IPS-18a (cell line): ENCODE data around the gene VMO1.

Source experiments
- H3K27ac ChIP-seq: one replicate; pipeline ENCODE4 v1.5.1; 2013; ENCODE audit warnings: low read length
- H3K27me3 ChIP-seq: one replicate; pipeline ENCODE4 v1.6.1; 2013; ENCODE audit warnings: mild to moderate bottlenecking, low read length; ENCODE audit not compliant: control insufficient read depth, insufficient read depth
- H3K36me3 ChIP-seq: one replicate; pipeline ENCODE4 v1.6.1; 2013; ENCODE audit warnings: low read depth, low read length; ENCODE audit not compliant: control insufficient read depth
- H3K4me1 ChIP-seq: one replicate; pipeline ENCODE4 v1.6.1; 2013; ENCODE audit warnings: low read depth, low read length; ENCODE audit not compliant: control insufficient read depth
- H3K4me3 ChIP-seq: one replicate; pipeline ENCODE4 v1.5.1; 2013; ENCODE audit warnings: low read length
- H3K9ac ChIP-seq: one replicate; pipeline ENCODE4 v1.6.1; 2013; ENCODE audit warnings: mild to moderate bottlenecking, low read length, moderate library complexity
- H3K9me3 ChIP-seq: one replicate; pipeline ENCODE4 v1.6.1; 2013; ENCODE audit warnings: low read depth, low read length; ENCODE audit not compliant: control insufficient read depth

Gene VMO1

DNA sequence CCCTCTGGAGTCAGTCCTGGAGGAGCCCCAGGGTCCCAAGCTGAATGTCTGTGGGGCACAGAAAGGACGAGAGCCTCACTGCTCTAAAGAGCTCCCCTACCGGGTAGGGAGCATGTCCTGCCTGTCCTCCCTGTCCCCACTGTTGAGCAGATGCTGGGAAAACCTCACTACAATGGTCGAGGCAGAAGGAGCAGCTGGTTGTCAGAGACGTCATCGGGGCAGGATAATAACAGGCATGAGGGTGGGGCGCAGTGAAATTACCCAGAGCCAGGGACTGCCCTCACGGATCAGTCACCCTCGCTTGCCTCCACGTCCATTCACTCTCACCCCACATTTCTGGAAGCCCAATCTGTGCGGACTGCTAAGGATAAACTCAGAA lies 13.9 kb downstream of the VMO1 start:
- H3K36me3 ChIP-seq: no peaks in the 10 kb centered on the region
- H3K4me1 ChIP-seq: no peaks in the 10 kb centered on the region
- no peaks in the 10 kb centered on the region for H3K27me3 ChIP-seq
- no peaks in the 10 kb centered on the region for H3K9me3 ChIP-seq
- no peak overlapping the region for H3K27ac ChIP-seq
- H3K9ac ChIP-seq: no peak overlapping the region
- no peak overlapping the region for H3K4me3 ChIP-seq

- Histone ChIP-seq H3K9ac (no peak within 1 kb of the TSS), H3K4me1 (no peaks in the 10 kb centered on the region), H3K27me3 (no peaks in the 10 kb centered on the region), H3K9me3 (no peaks in the 10 kb centered on the region), H3K36me3 (no peaks in the 10 kb centered on the region), H3K27ac (no peak within 1 kb of the TSS), H3K4me3 (no peak within 1 kb of the TSS)
These were observed 14.5 kb downstream of the VMO1 start, which contains the start of gene TM4SF5 for GRCh38 chr17:4771519-4772234. Gene TM4SF5 (plus strand): TSS chr17:4771886. CDS start chr17:4771923, 37 bp downstream.

DNA sequence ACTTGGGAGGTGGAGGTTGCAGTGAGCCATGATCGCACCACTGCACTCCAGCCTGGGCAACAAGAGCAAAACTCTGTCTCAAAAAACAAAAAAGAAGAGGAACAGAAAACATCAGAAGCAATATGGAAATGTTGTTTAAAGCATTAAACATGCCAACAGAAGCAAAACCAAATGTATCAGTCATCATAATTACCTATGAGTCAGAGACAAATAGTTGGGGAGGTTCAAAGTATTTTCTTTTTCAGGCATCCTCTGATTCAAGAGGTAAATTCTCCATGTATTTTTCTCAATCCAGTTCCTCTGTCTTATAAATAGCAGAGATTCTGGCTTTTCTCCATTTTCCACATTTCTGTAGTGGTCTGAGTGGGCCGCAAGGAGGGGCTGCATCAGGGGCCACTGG lies 16.5 kb downstream of the VMO1 start:
- no peaks in the 10 kb centered on the region for H3K4me1 ChIP-seq

GRCh38 chr17:4768298-4768697 lies 17.9 kb downstream of the VMO1 start:
- H3K27ac ChIP-seq: no peak overlapping the region
- H3K4me1 ChIP-seq: no peaks in the 10 kb centered on the region
- no peaks in the 10 kb centered on the region for H3K27me3 ChIP-seq
- no peak overlapping the region for H3K4me3 ChIP-seq
- no peaks in the 10 kb centered on the region for H3K9me3 ChIP-seq
- H3K36me3 ChIP-seq: no peaks in the 10 kb centered on the region
- no peak overlapping the region for H3K9ac ChIP-seq

More for the DNA sequence above, 16.5 kb downstream of the VMO1 start:
- H3K36me3 ChIP-seq: no peaks in the 10 kb centered on the region
- no peak overlapping the region for H3K4me3 ChIP-seq
- H3K9ac ChIP-seq: no peak overlapping the region
- no peak overlapping the region for H3K27ac ChIP-seq
- no peaks in the 10 kb centered on the region for H3K27me3 ChIP-seq
- no peaks in the 10 kb centered on the region for H3K9me3 ChIP-seq

DNA sequence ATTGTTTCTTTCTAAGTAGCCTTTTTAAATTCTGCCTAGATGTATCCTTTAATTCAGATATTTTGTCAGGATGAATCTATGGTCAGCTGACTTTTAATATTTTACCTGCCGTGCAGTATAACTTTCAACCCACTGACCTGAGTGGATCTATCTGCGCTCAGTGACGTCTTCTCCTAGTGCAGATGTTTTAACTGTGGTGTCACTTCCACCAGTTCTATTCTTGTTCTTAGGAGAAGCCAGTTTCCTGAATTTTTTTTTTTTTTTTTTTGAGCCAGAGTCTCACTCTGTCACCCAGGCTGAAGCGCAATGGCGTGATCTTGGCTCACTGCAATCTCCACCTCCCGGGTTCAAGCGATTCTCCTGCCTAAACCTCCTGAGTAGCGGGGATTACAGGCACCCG lies 19.4 kb downstream of the VMO1 start:
- Histone ChIP-seq H3K9me3 (no peaks in the 10 kb centered on the region), H3K9ac (no peak overlapping the region), H3K27me3 (no peaks in the 10 kb centered on the region), H3K36me3 (no peaks in the 10 kb centered on the region), H3K4me3 (no peak overlapping the region), H3K27ac (no peak overlapping the region), H3K4me1 (no peaks in the 10 kb centered on the region)

GRCh38 chr17:4766201-4766600 lies 20.0 kb downstream of the VMO1 start:
- H3K9ac ChIP-seq: no peak overlapping the region
- no peaks in the 10 kb centered on the region for H3K9me3 ChIP-seq
- no peak overlapping the region for H3K4me3 ChIP-seq
- no peaks in the 10 kb centered on the region for H3K27me3 ChIP-seq
- H3K4me1 ChIP-seq: no peaks in the 10 kb centered on the region
- no peak overlapping the region for H3K27ac ChIP-seq
- no peaks in the 10 kb centered on the region for H3K36me3 ChIP-seq

DNA sequence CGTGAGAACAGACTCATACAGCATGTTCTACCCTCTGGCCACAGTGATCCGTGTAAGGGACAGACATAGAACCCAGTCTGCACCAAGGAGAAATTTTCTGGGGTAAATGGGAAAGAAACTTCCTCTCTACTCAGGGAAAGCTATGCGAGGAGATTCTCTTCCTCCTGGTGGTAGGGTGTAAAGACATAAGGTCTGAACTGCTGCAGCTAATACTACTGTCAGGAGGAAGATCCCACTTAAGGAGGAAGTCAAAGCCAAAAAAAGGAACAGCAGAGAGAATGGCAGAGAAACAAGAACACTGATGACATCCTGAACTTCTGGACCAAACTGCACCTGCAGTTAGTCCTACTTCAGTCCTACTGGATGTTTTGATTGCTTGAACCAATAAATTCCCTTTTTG lies 21.6 kb downstream of the VMO1 start:
- Histone ChIP-seq H3K27ac (no peak overlapping the region), H3K4me3 (no peak overlapping the region), H3K27me3 (no peaks in the 10 kb centered on the region), H3K4me1 (no peaks in the 10 kb centered on the region), H3K9ac (no peak overlapping the region), H3K36me3 (no peaks in the 10 kb centered on the region), H3K9me3 (no peaks in the 10 kb centered on the region)

DNA sequence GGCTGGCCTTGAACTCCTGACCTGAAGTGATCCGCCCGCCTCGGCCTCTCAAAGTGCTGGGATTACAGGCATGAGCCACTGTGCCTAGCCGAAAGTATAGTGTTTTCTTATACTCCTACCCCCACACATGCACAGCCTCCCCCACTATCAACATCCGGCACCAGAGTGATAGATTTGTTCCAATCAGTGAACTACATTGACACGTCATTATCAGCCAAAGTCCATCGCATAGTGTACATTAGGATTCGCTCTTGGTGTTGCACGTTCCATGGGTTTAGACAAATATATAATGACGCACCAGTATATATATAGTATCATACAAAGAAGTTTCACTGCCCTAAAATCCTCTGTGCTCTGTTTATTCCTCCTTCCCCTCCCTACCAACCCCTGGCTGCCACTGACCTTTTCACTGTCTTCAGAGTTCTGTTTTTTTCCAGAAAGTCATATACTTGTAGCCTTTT lies 26.4 kb downstream of the VMO1 start:
- H3K4me1 ChIP-seq: no peaks in the 10 kb centered on the region
- H3K9me3 ChIP-seq: no peaks in the 10 kb centered on the region
- no peak overlapping the region for H3K9ac ChIP-seq
- no peak overlapping the region for H3K4me3 ChIP-seq
- no peaks in the 10 kb centered on the region for H3K27me3 ChIP-seq
- no peak overlapping the region for H3K27ac ChIP-seq
- H3K36me3 ChIP-seq: no peaks in the 10 kb centered on the region

DNA sequence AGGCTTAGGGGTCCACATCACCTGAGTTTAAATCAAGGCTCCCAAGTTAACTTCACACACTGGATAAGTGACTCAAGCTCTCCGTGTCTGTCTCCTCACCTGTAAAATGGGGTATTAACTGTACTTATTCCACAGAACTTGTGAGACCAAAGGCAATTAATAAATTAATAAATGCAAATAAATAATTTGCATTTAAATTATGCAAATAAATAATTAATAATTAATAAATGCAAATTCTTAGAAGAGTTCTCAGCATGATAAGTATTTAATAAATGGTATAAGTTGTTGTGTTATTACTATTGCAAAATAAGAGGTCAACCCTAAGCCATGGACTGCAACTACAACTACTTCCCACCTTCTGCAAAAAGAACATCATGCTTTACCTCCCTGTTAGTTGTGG lies 32.8 kb downstream of the VMO1 start:
- H3K9ac ChIP-seq: no peak overlapping the region
- H3K4me1 ChIP-seq: no peaks in the 10 kb centered on the region
- H3K4me3 ChIP-seq: no peak overlapping the region
- H3K27ac ChIP-seq: no peak overlapping the region
- no peaks in the 10 kb centered on the region for H3K36me3 ChIP-seq
- no peaks in the 10 kb centered on the region for H3K9me3 ChIP-seq
- H3K27me3 ChIP-seq: no peaks in the 10 kb centered on the region

DNA sequence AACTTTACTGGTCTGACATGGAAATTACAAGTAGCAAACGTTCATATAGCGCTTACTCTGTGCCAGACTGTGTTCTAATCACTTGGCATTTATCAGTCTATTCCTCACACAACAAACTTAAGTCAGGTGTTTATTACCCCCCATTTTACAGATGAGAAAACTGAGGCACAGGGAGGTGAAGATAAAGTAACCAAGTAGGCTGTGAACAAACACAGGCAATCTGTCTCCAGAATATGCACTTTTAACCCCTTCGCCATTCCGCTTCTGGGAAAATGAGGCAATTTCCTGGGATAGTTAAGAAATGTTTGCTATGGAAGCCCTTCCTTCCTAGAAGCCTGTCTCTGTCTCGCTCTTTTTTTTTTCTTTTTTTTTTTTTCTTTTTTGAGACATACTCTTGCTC lies 34.2 kb downstream of the VMO1 start:
- Histone ChIP-seq H3K27me3 (no peaks in the 10 kb centered on the region), H3K9me3 (no peaks in the 10 kb centered on the region), H3K27ac (no peak overlapping the region), H3K4me1 (no peaks in the 10 kb centered on the region), H3K9ac (no peak overlapping the region), H3K36me3 (no peaks in the 10 kb centered on the region), H3K4me3 (no peak overlapping the region)

- no peak overlapping the region for H3K4me3 ChIP-seq
- no peak overlapping the region for H3K27ac ChIP-seq
- peaks cover 6% of the 10 kb centered on the region for H3K27me3 ChIP-seq
- H3K9ac ChIP-seq: no peak overlapping the region
- H3K4me1 ChIP-seq: no peaks in the 10 kb centered on the region
- no peaks in the 10 kb centered on the region for H3K9me3 ChIP-seq
- H3K36me3 ChIP-seq: no peaks in the 10 kb centered on the region
These were observed 35.6 kb downstream of the VMO1 start for GRCh38 chr17:4750606-4751005.

DNA sequence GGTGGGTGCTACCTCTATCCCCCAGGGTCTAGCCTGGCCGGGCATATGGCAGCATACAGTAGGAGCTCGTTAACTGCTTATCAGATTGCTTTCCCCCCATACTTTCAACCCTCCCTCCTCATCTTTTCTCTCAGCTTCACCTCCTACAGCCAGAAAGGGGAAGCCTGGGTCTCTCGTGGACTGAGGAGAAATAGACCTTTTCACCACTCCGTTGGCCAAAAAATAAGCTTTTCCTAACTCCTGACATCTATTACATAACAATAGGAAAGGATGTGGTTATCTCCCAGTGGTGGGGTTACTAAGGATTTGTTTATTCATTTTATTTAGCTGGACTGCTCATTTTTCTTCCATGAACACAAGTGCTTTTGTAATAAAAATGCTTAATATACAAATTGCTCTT lies 37.5 kb downstream of the VMO1 start:
- Histone ChIP-seq H3K9me3 (no peaks in the 10 kb centered on the region), H3K4me1 (no peaks in the 10 kb centered on the region), H3K36me3 (no peaks in the 10 kb centered on the region), H3K27ac (no peak overlapping the region), H3K4me3 (no peak overlapping the region), H3K9ac (no peak overlapping the region), H3K27me3 (peaks cover 16% of the 10 kb centered on the region)
